Fibroblast of lung (primary cell): ENCODE results near the gene LDLRAD3. TPM values are rescaled to one million over a fixed set of nuclear protein-coding genes. Genes with fewer than 3 reads are reported as not detected.
A peak's percentile ranks its signal among the peaks of the same experiment; 100 is the strongest.

Experiments
- DNase-seq, 2 donors: peaks; one replicate each; pipeline versions ENCODE4 v3.0.0 to v3.0.0-alpha.2; 2010; ENCODE audit warnings: low read depth in 2 of 2
- H2AFZ ChIP-seq: 2 replicates; pipeline ENCODE4 v1.5.1; 2012; ENCODE audit warnings: low read length, control low read depth, inconsistent platforms
- H3K27ac ChIP-seq: 2 replicates; pipeline ENCODE4 v1.5.1; 2011; ENCODE audit warnings: low read length, control low read depth; ENCODE audit not compliant: insufficient read depth
- H3K27me3 ChIP-seq: 2 replicates; pipeline ENCODE4 v1.5.1; 2011; ENCODE audit warnings: mild to moderate bottlenecking, low read length; ENCODE audit not compliant: control insufficient read depth, insufficient read depth
- H3K36me3 ChIP-seq: 2 replicates; pipeline ENCODE4 v1.5.1; 2011; ENCODE audit warnings: low read length; ENCODE audit not compliant: control insufficient read depth, insufficient read depth
- H3K4me1 ChIP-seq: 2 replicates; pipeline ENCODE4 v1.5.1; 2011; ENCODE audit warnings: low read length; ENCODE audit not compliant: control insufficient read depth, insufficient read depth; ENCODE audit errors: extremely low read depth
- H3K4me2 ChIP-seq: 2 replicates; pipeline ENCODE4 v1.5.1; 2011; ENCODE audit warnings: low read length, control low read depth; ENCODE audit not compliant: insufficient read depth; ENCODE audit errors: extremely low read depth
- H3K4me3 ChIP-seq, 4 experiments: fragments of 200-600 bp in 1 of 4; sonication (generic) in 1 of 4; replicated peaks in 1 of 4; 2 replicates each; pipeline ENCODE4 v1.5.1; 2011 to 2016; ENCODE audit warnings: low read length in 4 of 4, low read depth in 3 of 4, mild to moderate bottlenecking in 3 of 4, control low read depth in 2 of 4, inconsistent platforms in 1 of 4, mixed read lengths in 1 of 4; ENCODE audit not compliant: insufficient read depth in 1 of 4; ENCODE audit errors: control extremely low read depth in 1 of 4
- H3K79me2 ChIP-seq: 2 replicates; pipeline ENCODE4 v1.5.1; 2012; ENCODE audit warnings: mild to moderate bottlenecking, low read length, inconsistent platforms; ENCODE audit not compliant: control insufficient read depth, insufficient read depth
- H3K9ac ChIP-seq: 2 replicates; pipeline ENCODE4 v1.5.1; 2011; ENCODE audit warnings: mild to moderate bottlenecking, low read length, control low read depth; ENCODE audit not compliant: insufficient read depth
- H3K9me3 ChIP-seq: 2 replicates; pipeline ENCODE4 v1.5.1; 2012; ENCODE audit warnings: low read depth, low read length; ENCODE audit not compliant: control insufficient read depth, insufficient read depth
- H4K20me1 ChIP-seq: 2 replicates; pipeline ENCODE4 v1.5.1; 2011; ENCODE audit warnings: low read length; ENCODE audit not compliant: control insufficient read depth, insufficient read depth; ENCODE audit errors: extremely low read depth
- EZH2 ChIP-seq: IDR thresholded peaks from 2 replicates; pipeline ENCODE4 v1.5.1; 2012; ENCODE audit warnings: low read length, control low read depth, mild to moderate bottlenecking; ENCODE audit errors: missing control alignments
- polyA plus RNA-seq, 2 donors: library from polyadenylated mRNA; depleted of rRNA in 1 of 2; stranded (reverse) in 1 of 2; unstranded in 1 of 2; fragments of >200 nt; gene quantifications; 2 replicates each; pipeline ENCODE4 v1.2.1, GENCODE V29; 2011 to 2012; ENCODE audit warnings: missing spikeins in 1 of 2
- total RNA-seq: library from RNA; depleted of rRNA; stranded (reverse); fragments of >200 nt; gene quantifications from 2 replicates; pipeline ENCODE4 v1.2.1, GENCODE V29; 2014
- TF ChIP-seq, protein P1 (sequence below), 2 donors: IDR thresholded peaks in 1 of 2; conservative IDR thresholded peaks in 1 of 2; 1 replicate in 1 of 2; 2 replicates in 1 of 2; pipeline ENCODE4 v1.5.1; 2011 to 2012; ENCODE audit warnings: low read length in 2 of 2, control low read depth in 1 of 2, inconsistent platforms in 1 of 2, low read depth in 1 of 2, mild to moderate bottlenecking in 1 of 2

Gene LDLRAD3
- total and polyA plus RNA-seq, 2 donors (not counting 1 experiment from before 2014, with no cell fraction given) = 3.8 to 7.8 TPM

- Histone ChIP-seq H3K4me2 (no peak overlapping the region), H3K4me1 (peaks cover 14% of the 10 kb centered on the region), H3K4me3 (no peak overlapping the region), H3K9ac (no peak overlapping the region), H4K20me1 (no peaks in the 10 kb centered on the region), H3K27me3 (no peaks in the 10 kb centered on the region), H3K79me2 (no peaks in the 10 kb centered on the region), H3K9me3 (no peaks in the 10 kb centered on the region), H3K27ac (peak overlapping the region; percentile 35), H2AFZ (no peak overlapping the region), H3K36me3 (no peaks in the 10 kb centered on the region)
- TF ChIP-seq, protein P1, sequence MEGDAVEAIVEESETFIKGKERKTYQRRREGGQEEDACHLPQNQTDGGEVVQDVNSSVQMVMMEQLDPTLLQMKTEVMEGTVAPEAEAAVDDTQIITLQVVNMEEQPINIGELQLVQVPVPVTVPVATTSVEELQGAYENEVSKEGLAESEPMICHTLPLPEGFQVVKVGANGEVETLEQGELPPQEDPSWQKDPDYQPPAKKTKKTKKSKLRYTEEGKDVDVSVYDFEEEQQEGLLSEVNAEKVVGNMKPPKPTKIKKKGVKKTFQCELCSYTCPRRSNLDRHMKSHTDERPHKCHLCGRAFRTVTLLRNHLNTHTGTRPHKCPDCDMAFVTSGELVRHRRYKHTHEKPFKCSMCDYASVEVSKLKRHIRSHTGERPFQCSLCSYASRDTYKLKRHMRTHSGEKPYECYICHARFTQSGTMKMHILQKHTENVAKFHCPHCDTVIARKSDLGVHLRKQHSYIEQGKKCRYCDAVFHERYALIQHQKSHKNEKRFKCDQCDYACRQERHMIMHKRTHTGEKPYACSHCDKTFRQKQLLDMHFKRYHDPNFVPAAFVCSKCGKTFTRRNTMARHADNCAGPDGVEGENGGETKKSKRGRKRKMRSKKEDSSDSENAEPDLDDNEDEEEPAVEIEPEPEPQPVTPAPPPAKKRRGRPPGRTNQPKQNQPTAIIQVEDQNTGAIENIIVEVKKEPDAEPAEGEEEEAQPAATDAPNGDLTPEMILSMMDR (conservative IDR thresholded peaks at IDR 0.05 in 1 of 2, IDR thresholded peaks at IDR 0.05 in 1 of 2; ENCODE audit: low read depth in 1 of 2, low read length in 2 of 2) = no peak
- no peak for TF ChIP-seq EZH2
- DNase-seq = peak; percentile 32 to 96
Measured at GRCh38 chr11:36030731-36031281, 86.9 kb downstream of the LDLRAD3 start.

DNA sequence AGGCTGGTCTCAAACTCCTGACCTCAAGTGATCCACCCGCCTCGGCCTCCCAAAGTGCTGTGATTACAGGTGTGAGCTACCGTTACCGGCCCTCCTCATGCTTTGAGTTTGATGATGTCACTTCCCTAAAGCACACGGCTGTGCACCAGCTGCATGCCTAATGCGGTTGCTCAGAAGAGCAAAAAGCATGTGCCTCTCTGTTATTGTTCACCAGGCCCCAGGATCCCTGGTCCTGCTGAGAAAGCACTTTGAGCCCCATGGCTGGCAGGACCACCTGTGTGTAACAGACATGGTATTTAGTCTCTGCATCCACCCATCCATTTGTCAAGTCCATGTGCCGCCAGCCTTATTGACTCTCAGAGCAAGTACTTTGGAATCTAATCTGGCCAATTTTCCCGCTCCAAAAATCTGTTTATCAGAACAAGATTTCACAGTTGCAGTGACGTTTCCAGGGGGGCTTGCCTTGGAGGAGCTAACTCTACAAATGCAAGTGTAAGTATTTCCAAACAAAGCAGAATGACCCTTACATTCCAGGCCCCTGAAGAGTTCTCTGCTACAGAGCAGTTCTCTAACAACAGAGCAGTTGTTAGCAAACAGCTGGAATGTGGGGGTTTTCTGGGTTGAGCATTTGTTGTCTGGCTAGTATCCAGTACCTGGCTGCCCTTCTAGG lies 89.4 kb downstream of the LDLRAD3 start:
- peaks cover 18% of the 10 kb centered on the region for H3K4me1 ChIP-seq
- no peak overlapping the region for H3K9ac ChIP-seq
- H4K20me1 ChIP-seq = no peaks in the 10 kb centered on the region
- H3K4me2 ChIP-seq = no peak overlapping the region
- H2AFZ ChIP-seq = no peak overlapping the region
- DNase-seq = no peak
- no peaks in the 10 kb centered on the region for H3K79me2 ChIP-seq
- H3K4me3 ChIP-seq = no peak overlapping the region
- no peaks in the 10 kb centered on the region for H3K36me3 ChIP-seq
- TF ChIP-seq EZH2 = no peak
- TF ChIP-seq, protein P1 (conservative IDR thresholded peaks at IDR 0.05 in 1 of 2, IDR thresholded peaks at IDR 0.05 in 1 of 2; ENCODE audit: low read depth in 1 of 2, low read length in 2 of 2) = no peak
- H3K27ac ChIP-seq = no peak overlapping the region
- H3K9me3 ChIP-seq = no peaks in the 10 kb centered on the region
- H3K27me3 ChIP-seq = no peaks in the 10 kb centered on the region

GRCh38 chr11:36033936-36034335 lies 90.1 kb downstream of the LDLRAD3 start:
- Histone ChIP-seq H3K4me3 (no peak overlapping the region), H3K9ac (no peak overlapping the region), H3K36me3 (no peaks in the 10 kb centered on the region), H4K20me1 (no peaks in the 10 kb centered on the region), H3K79me2 (no peaks in the 10 kb centered on the region), H3K4me1 (peaks cover 18% of the 10 kb centered on the region), H3K27ac (no peak overlapping the region), H3K4me2 (no peak overlapping the region), H3K27me3 (no peaks in the 10 kb centered on the region), H3K9me3 (no peaks in the 10 kb centered on the region), H2AFZ (no peak overlapping the region)
- TF ChIP-seq EZH2 = no peak
- TF ChIP-seq, protein P1 (conservative IDR thresholded peaks at IDR 0.05 in 1 of 2, IDR thresholded peaks at IDR 0.05 in 1 of 2; ENCODE audit: low read depth in 1 of 2, low read length in 2 of 2) = no peak
- DNase-seq = no peak
